GM23338 (cell line): ENCODE data around the gene KCNF1. TPM values are rescaled to one million over a fixed set of nuclear protein-coding genes. Genes with fewer than 3 reads are reported as not detected.

Experiments
- CREB1 ChIP-seq: fragments of 250-450 bp; sonication (Bioruptor Pico); IDR thresholded peaks from 2 replicates; pipeline ENCODE4 v1.5.0; 2020; ENCODE audit warnings: low read depth, mild to moderate bottlenecking, moderate library complexity
- EZH2 ChIP-seq: fragments of 200-600 bp; sonication (generic); IDR thresholded peaks from one replicate; pipeline ENCODE4 v1.8.0; 2017; ENCODE audit warnings: antibody characterized with exemption, mild to moderate bottlenecking, low read depth; ENCODE audit not compliant: unreplicated experiment
- EZH2phosphoT487 ChIP-seq: fragments of 200-600 bp; sonication (generic); IDR thresholded peaks from one replicate; pipeline ENCODE4 v1.8.1; 2018; ENCODE audit warnings: antibody characterized with exemption; ENCODE audit not compliant: unreplicated experiment
- JUNB ChIP-seq: IDR thresholded peaks from one replicate; pipeline ENCODE4 v1.6.1; 2016; ENCODE audit warnings: antibody characterized with exemption; ENCODE audit not compliant: unreplicated experiment
- POLR2AphosphoS5 ChIP-seq: IDR thresholded peaks from 2 replicates; pipeline ENCODE4 v1.6.1; 2016; ENCODE audit warnings: antibody characterized with exemption, low read depth
- ZNF114 ChIP-seq: fragments of 250-450 bp; sonication (Bioruptor Pico); IDR thresholded peaks from 2 replicates; pipeline ENCODE4 v1.5.0; 2020; ENCODE audit warnings: mild to moderate bottlenecking, moderate library complexity
- ZNF331 ChIP-seq: fragments of 250-450 bp; sonication (Bioruptor Pico); IDR thresholded peaks from 2 replicates; pipeline ENCODE4 v1.5.0; 2020; ENCODE audit warnings: low read depth, mild to moderate bottlenecking, moderate library complexity
- polyA plus RNA-seq: library from polyadenylated mRNA; unstranded; fragments of >200 nt; fragmentation: Nextera tagmentation; extraction: Ambion mirVana; gene quantifications from 2 replicates; pipeline ENCODE4 v1.2.1, GENCODE V29; 2016
- total RNA-seq: library from RNA; depleted of rRNA; stranded (reverse); fragments of >200 nt; shearing (Covaris generic); gene quantifications from 2 replicates; pipeline ENCODE4 v1.2.3, GENCODE V29; 2014
- TF ChIP-seq, protein P1 (sequence below): fragments of 250-450 bp; sonication (Bioruptor Pico); IDR thresholded peaks from 2 replicates; pipeline ENCODE4 v1.5.0; 2020; ENCODE audit warnings: mild to moderate bottlenecking, moderate library complexity
- TF ChIP-seq, protein P2 (sequence below): IDR thresholded peaks from 2 replicates; pipeline ENCODE4 v1.6.1; 2016; ENCODE audit warnings: antibody characterized with exemption
- TF ChIP-seq, protein P3 (sequence below), 2 experiments: fragments of 200-600 bp in 1 of 2; sonication (generic) in 1 of 2; conservative IDR thresholded peaks; 2 replicates each; pipeline versions ENCODE4 v1.5.1 to v1.6.1; 2016 to 2017; ENCODE audit warnings: antibody characterized with exemption in 2 of 2, low read depth in 2 of 2, mild to moderate bottlenecking in 2 of 2, moderate library complexity in 1 of 2

The KCNF1 gene
- total and polyA plus RNA-seq, 2 experiments from 2014 or later, result 0.11 to 1.5 TPM

GRCh38 chr2:10889651-10890215 lies 22.0 kb upstream of the KCNF1 start (continued):
- TF ChIP-seq, protein P1, sequence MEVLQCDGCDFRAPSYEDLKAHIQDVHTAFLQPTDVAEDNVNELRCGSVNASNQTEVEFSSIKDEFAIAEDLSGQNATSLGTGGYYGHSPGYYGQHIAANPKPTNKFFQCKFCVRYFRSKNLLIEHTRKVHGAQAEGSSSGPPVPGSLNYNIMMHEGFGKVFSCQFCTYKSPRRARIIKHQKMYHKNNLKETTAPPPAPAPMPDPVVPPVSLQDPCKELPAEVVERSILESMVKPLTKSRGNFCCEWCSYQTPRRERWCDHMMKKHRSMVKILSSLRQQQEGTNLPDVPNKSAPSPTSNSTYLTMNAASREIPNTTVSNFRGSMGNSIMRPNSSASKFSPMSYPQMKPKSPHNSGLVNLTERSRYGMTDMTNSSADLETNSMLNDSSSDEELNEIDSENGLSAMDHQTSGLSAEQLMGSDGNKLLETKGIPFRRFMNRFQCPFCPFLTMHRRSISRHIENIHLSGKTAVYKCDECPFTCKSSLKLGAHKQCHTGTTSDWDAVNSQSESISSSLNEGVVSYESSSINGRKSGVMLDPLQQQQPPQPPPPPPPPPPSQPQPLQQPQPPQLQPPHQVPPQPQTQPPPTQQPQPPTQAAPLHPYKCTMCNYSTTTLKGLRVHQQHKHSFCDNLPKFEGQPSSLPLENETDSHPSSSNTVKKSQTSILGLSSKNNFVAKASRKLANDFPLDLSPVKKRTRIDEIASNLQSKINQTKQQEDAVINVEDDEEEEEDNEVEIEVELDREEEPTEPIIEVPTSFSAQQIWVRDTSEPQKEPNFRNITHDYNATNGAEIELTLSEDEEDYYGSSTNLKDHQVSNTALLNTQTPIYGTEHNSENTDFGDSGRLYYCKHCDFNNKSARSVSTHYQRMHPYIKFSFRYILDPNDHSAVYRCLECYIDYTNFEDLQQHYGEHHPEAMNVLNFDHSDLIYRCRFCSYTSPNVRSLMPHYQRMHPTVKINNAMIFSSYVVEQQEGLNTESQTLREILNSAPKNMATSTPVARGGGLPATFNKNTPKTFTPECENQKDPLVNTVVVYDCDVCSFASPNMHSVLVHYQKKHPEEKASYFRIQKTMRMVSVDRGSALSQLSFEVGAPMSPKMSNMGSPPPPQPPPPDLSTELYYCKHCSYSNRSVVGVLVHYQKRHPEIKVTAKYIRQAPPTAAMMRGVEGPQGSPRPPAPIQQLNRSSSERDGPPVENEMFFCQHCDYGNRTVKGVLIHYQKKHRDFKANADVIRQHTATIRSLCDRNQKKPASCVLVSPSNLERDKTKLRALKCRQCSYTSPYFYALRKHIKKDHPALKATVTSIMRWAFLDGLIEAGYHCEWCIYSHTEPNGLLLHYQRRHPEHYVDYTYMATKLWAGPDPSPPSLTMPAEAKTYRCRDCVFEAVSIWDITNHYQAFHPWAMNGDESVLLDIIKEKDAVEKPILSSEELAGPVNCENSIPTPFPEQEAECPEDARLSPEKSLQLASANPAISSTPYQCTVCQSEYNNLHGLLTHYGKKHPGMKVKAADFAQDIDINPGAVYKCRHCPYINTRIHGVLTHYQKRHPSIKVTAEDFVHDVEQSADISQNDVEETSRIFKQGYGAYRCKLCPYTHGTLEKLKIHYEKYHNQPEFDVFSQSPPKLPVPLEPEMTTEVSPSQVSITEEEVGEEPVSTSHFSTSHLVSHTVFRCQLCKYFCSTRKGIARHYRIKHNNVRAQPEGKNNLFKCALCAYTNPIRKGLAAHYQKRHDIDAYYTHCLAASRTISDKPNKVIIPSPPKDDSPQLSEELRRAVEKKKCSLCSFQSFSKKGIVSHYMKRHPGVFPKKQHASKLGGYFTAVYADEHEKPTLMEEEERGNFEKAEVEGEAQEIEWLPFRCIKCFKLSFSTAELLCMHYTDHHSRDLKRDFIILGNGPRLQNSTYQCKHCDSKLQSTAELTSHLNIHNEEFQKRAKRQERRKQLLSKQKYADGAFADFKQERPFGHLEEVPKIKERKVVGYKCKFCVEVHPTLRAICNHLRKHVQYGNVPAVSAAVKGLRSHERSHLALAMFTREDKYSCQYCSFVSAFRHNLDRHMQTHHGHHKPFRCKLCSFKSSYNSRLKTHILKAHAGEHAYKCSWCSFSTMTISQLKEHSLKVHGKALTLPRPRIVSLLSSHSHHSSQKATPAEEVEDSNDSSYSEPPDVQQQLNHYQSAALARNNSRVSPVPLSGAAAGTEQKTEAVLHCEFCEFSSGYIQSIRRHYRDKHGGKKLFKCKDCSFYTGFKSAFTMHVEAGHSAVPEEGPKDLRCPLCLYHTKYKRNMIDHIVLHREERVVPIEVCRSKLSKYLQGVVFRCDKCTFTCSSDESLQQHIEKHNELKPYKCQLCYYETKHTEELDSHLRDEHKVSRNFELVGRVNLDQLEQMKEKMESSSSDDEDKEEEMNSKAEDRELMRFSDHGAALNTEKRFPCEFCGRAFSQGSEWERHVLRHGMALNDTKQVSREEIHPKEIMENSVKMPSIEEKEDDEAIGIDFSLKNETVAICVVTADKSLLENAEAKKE, result no peak
- TF ChIP-seq POLR2AphosphoS5 (no peak), JUNB (no peak), CREB1 (CRISPR knock-in tag) (no peak), ZNF331 (CRISPR knock-in tag) (no peak), ZNF114 (CRISPR knock-in tag) (no peak), EZH2phosphoT487 (no peak), EZH2 (no peak)
- TF ChIP-seq, protein P2, sequence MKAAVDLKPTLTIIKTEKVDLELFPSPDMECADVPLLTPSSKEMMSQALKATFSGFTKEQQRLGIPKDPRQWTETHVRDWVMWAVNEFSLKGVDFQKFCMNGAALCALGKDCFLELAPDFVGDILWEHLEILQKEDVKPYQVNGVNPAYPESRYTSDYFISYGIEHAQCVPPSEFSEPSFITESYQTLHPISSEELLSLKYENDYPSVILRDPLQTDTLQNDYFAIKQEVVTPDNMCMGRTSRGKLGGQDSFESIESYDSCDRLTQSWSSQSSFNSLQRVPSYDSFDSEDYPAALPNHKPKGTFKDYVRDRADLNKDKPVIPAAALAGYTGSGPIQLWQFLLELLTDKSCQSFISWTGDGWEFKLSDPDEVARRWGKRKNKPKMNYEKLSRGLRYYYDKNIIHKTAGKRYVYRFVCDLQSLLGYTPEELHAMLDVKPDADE, result no peak
- TF ChIP-seq, protein P3, sequence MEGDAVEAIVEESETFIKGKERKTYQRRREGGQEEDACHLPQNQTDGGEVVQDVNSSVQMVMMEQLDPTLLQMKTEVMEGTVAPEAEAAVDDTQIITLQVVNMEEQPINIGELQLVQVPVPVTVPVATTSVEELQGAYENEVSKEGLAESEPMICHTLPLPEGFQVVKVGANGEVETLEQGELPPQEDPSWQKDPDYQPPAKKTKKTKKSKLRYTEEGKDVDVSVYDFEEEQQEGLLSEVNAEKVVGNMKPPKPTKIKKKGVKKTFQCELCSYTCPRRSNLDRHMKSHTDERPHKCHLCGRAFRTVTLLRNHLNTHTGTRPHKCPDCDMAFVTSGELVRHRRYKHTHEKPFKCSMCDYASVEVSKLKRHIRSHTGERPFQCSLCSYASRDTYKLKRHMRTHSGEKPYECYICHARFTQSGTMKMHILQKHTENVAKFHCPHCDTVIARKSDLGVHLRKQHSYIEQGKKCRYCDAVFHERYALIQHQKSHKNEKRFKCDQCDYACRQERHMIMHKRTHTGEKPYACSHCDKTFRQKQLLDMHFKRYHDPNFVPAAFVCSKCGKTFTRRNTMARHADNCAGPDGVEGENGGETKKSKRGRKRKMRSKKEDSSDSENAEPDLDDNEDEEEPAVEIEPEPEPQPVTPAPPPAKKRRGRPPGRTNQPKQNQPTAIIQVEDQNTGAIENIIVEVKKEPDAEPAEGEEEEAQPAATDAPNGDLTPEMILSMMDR (conservative IDR thresholded peaks at IDR 0.05; ENCODE audit: low read depth in 2 of 2), result no peak
